ENCODE measurements around the gene MSRB1. TPM values are rescaled to one million over a fixed set of nuclear protein-coding genes. Genes with fewer than 3 reads are reported as not detected.

Gene MSRB1
- total RNA-seq, 4 donors from 2014 or later, result 18.7 to 44.3 (median 31.7) TPM

DNA sequence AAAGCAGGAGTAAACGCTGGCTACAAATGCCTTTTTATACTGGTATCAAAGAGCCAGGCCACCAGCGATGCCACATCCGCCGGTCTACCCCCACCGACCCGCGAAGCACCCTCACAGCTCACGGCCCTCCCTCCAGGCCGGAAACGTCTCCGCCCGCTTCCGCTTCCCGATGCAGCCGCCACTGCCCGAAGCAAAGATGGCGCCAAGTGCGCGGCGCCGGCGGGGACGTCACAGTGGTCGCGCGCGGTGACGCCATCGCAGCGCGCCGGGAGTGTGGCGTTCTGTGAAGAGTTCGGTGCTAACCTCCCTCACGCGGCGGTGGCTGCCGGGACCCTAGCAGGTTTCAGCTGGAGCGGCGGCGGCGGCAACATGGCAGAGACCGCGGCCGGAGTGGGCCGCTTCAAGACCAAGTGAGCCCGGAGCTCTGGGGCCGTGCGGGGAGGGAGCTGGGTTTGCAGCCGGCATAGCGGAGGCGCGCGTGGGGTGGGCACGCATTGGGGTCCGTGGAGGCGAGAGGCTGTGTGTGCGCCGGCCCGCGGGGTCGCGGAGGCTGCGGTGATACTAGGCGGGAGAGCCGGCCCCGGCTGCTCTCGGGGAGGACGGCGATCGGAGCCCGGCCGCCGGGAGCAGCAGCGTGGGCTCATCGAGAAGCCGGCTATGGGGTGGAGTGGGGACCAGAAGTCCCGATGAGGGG is 28.9 kb upstream of the MSRB1 start, which contains the start of gene TBL3:
Gene TBL3 (plus strand): TSS at position 258 of the 694 bp plus-strand sequence. CDS start 112 bp downstream, at position 370.
- 0% methylated on average over 30 to 53 of the region's 78 CpGs for WGBS, 2 donors
- intact Hi-C loops (cut with DNase I; ENCODE audit: low total_unique reads), result no loop called here
- H3K4me3 ChIP-seq (ENCODE audit: low read depth, poor library complexity, severe bottlenecking), result peak within 1 kb of the TSS; percentile 99
- peak; percentile 90 to 99 for DNase-seq (ENCODE audit: low spot score in 2 of 2)
- TF ChIP-seq POLR2A (IDR thresholded peaks at IDR 0.05) (peak in 1 of 2 donors; percentile 86), CTCF (IDR thresholded peaks at IDR 0.05) (no peak)

DNA sequence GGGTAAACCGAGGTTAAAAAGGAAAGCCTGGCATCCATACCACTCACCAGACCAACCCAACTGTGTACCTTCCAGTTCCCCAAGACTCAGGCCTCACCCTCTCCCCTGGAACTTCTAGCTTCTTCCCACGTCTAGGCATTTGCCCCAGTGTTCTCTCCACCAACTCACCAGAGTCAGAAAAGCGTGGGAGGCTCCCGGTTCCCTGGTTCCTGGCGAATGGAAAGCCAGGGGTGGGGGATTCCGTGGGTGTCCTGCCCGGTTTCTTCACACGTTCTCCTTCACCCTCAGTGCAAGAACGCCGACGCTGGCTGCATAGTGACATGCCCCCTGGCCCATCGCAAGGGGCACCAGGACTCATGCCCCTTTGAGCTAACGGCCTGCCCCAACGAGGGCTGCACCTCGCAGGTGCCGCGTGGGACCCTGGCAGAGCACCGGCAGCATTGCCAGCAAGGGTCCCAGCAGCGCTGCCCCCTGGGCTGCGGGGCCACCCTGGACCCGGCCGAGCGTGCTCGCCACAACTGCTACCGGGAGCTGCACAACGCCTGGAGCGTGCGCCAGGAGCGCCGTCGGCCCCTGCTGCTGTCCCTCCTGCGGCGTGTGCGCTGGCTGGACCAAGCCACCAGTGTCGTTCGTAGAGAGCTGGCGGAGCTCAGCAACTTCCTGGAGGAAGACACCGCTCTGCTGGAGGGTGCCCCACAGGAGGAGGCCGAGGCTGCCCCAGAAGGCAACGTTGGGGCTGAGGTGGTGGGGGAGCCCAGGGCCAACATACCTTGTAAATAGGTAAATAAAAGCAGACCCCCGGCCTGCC is 25.4 kb upstream of the MSRB1 start:
- intact Hi-C loops (cut with DNase I; ENCODE audit: low total_unique reads), result no loop called here
- TF ChIP-seq CTCF (IDR thresholded peaks at IDR 0.05), result no peak
- no peak for TF ChIP-seq POLR2A (IDR thresholded peaks at IDR 0.05)
- 87 to 88% methylated on average over 23 to 34 of the region's 41 CpGs for WGBS, 2 donors
- DNase-seq (ENCODE audit: low spot score in 2 of 2), result no peak
- H3K4me3 ChIP-seq (ENCODE audit: low read depth, poor library complexity, severe bottlenecking), result no peak overlapping the region

DNA sequence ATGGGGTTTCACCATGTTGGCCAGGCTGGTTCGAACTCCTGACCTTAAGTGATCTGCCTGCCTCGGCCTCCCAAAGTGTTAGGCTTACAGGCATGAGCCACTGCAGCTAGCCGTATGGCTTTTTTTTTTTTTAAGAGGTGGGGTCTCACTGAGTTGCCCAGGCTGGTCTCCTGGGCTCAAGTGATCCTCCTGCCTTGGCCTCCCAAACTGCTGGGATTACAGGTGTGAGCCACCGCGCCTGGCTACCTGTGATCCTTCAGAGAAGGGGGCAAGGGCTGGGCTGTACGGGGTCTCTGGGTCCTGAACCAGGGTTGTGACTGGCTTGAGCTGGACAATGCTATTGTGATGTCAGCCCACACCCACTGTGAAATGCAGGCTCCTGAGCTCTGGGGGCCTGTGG is 23.5 kb upstream of the MSRB1 start, which contains the start of gene RNF151:
Gene RNF151 (plus strand): TSS at position 397 of the 400 bp plus-strand sequence. CDS start 26 bp downstream, outside the sequence.
- intact Hi-C loops (cut with DNase I; ENCODE audit: low total_unique reads), result no loop called here
- DNase-seq (ENCODE audit: low spot score in 2 of 2), result no peak
- no peak for TF ChIP-seq POLR2A (IDR thresholded peaks at IDR 0.05)
- no peak for TF ChIP-seq CTCF (IDR thresholded peaks at IDR 0.05)
- no peak within 1 kb of the TSS for H3K4me3 ChIP-seq (ENCODE audit: low read depth, poor library complexity, severe bottlenecking)
- WGBS, 2 donors, result 93 to 97% methylated on average over 6 of the region's 6 CpGs

DNA sequence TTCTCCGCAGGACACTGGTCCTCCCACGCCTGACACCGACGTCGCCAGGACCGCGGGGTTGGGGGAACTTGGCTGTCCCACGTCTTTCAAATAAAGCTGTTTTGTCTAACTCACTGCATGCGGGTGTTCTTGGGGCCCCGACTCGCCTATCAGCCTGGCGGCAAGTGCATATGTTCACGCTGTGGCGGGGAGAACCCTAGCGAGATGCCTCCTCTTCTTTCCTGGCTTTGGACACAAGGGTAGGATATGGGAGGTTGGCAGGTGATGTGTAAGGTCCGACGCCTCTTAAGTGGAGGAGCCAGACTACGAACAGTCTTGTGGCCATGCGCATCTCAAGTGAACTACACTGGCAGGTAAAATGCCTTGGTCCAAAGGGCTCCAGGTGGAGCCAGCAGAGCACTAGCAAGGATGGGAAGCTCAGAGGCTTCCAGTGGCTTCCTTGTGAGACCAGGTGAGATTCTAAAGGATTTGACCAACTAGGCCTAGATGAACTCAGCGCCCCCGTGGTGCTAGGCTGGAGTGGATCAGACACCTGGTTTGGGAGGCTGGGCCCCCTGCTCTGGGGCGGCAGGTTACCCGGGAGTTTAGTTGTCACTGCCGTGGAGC is 22.5 kb upstream of the MSRB1 start:
- no peak for DNase-seq (ENCODE audit: low spot score in 2 of 2)
- intact Hi-C loops (cut with DNase I; ENCODE audit: low total_unique reads), result no loop called here
- 20 to 24% methylated on average over 23 to 24 of the region's 24 CpGs for WGBS, 2 donors
- no peak for TF ChIP-seq CTCF (IDR thresholded peaks at IDR 0.05)
- TF ChIP-seq POLR2A (IDR thresholded peaks at IDR 0.05), result no peak
- H3K4me3 ChIP-seq (ENCODE audit: low read depth, poor library complexity, severe bottlenecking), result peak overlapping the region; percentile 78

- peak; percentile 99 to 100 for DNase-seq (ENCODE audit: low spot score in 2 of 2)
- TF ChIP-seq POLR2A (IDR thresholded peaks at IDR 0.05) (peak in 1 of 2 donors; percentile 98), CTCF (IDR thresholded peaks at IDR 0.05) (no peak)
- 1 to 2% methylated on average over 40 to 61 of the region's 97 CpGs for WGBS, 2 donors
- H3K4me3 ChIP-seq (ENCODE audit: low read depth, poor library complexity, severe bottlenecking), result peak within 1 kb of the TSS; percentile 90
- intact Hi-C loops (cut with DNase I; ENCODE audit: low total_unique reads), result no loop called here
Measured at GRCh38 chr16:1964506-1965395, 21.8 kb upstream of the MSRB1 start, which contains the start of gene RPS2. RPS2 (minus strand) TSS chr16:1964826; CDS start chr16:1964625, 201 bp downstream.
